Subcutaneous adipose tissue (tissue), 4 donors: ENCODE measurements around the gene C9orf78. TPM values are rescaled to one million over a fixed set of nuclear protein-coding genes. Genes with fewer than 3 reads are reported as not detected.

ENCODE experiments used
- total RNA-seq, 4 donors: library from RNA; depleted of rRNA; stranded (reverse); fragments of >200 nt; gene quantifications; one replicate each; pipeline ENCODE4 v1.1.0, GENCODE V29; 2016
- TF ChIP-seq, protein P1 (sequence below): fragments of 450-650 bp; IDR thresholded peaks from one replicate; pipeline ENCODE4 v1.5.1; 2016; ENCODE audit warnings: low read depth, mild to moderate bottlenecking, control low read depth, antibody characterized with exemption, moderate library complexity

Gene C9orf78
- total RNA-seq, 4 donors from 2014 or later = 37.8 to 105 (median 50.9) TPM

DNA sequence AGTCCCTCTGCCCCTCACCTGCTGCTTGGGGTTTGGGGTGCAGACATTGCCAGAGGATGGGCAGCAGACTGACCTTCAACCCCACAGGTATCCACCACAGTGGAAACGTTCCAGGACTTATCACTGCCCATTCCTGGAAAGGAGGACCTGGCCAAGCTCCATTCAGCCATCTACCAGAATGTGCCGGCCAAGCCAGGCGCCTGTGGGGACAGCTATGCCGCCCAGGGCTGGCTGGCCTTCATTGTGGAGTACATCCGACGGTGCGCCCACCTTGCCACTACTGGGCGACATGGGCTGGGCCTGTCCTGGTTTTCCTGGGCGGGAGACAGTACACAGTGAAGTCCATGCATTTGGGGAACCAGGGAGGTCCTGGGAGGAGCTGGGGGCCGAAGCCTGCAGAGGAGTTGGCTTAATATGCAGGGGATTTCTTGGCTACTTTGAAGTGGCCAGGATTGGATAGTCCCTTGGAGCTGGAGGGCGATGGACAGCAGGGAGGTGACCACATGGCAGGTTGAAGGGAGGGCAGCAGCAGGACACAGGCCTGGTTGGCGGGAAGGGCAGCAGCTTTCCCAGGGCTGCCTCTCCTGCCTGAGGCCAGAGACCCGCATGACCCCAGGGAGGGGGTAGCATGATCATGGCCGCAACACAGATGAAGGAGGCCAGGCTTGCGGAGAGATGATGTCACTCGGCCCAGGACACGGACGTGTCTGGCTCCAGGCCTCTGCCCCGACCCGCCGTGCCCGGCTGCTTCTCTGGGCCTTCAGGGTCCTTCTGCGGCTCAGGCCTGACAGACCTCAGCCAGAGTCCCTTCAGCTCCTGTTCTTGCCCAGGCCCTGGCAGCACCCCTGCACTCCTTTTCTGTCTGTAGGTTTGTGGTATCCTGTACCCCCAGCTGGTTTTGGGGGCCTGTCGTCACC is 34.8 kb upstream of the C9orf78 start:
- TF ChIP-seq, protein P1, sequence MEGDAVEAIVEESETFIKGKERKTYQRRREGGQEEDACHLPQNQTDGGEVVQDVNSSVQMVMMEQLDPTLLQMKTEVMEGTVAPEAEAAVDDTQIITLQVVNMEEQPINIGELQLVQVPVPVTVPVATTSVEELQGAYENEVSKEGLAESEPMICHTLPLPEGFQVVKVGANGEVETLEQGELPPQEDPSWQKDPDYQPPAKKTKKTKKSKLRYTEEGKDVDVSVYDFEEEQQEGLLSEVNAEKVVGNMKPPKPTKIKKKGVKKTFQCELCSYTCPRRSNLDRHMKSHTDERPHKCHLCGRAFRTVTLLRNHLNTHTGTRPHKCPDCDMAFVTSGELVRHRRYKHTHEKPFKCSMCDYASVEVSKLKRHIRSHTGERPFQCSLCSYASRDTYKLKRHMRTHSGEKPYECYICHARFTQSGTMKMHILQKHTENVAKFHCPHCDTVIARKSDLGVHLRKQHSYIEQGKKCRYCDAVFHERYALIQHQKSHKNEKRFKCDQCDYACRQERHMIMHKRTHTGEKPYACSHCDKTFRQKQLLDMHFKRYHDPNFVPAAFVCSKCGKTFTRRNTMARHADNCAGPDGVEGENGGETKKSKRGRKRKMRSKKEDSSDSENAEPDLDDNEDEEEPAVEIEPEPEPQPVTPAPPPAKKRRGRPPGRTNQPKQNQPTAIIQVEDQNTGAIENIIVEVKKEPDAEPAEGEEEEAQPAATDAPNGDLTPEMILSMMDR = no peak

DNA sequence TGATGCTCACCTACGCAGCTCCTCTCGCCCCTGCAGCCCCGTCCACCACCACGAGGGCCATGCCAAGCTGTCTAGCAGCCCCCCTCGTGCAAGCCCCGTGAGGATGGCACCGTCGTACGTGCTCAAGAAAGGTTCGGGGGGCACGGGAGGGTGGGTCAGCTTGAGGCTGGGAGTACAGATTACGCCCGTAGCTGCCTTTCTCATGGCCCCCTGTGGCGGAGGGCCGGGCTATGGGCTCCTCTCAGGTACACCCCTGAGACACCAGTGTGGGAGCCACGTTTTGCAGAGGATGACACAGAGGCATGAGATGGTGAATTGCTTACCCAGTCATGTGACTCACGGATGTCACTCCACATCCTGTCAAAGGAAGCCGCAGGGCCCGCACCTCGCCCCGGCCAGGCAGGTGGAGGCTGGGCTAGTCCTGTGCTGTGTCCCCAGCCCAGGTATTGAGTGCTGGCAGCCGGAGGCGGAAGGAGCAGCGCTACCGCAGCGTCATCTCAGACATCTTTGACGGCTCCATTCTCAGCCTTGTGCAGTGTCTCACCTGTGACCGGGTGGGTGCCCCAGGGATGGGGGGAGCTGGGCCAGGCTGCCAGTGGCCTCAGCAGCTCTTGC is 33.9 kb upstream of the C9orf78 start:
- TF ChIP-seq, protein P1 = no peak

DNA sequence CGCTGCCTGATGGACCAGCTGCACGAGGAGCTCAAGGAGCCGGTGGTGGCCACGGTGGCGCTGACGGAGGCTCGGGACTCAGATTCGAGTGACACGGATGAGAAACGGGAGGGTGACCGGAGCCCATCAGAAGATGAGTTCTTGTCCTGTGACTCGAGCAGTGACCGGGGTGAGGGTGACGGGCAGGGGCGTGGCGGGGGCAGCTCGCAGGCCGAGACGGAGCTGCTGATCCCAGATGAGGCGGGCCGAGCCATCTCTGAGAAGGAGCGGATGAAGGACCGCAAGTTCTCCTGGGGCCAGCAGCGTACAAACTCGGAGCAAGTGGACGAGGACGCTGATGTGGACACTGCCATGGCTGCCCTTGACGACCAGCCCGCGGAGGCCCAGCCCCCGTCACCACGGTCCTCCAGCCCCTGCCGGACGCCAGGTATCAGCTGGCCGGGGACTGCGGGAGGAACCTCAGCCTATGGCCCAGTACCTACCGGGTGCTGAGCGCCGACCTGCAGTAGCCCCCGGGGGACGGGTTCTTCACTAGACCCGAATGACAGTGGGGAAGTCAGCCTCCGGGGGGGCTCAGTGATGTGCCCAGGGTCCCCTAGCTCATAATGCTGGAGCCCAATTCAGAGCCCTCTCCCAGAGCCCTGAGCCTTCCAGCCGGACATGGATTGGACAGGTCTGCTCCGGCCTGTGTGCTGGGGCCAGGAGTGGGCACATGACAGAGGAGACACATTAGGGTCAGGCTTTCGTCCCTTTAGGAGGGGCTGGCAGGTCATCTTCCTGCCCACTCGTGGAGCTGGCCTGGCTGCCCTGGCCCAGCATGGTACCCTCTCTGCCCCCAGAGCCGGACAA is 33.2 kb upstream of the C9orf78 start:
- TF ChIP-seq, protein P1 = no peak

DNA sequence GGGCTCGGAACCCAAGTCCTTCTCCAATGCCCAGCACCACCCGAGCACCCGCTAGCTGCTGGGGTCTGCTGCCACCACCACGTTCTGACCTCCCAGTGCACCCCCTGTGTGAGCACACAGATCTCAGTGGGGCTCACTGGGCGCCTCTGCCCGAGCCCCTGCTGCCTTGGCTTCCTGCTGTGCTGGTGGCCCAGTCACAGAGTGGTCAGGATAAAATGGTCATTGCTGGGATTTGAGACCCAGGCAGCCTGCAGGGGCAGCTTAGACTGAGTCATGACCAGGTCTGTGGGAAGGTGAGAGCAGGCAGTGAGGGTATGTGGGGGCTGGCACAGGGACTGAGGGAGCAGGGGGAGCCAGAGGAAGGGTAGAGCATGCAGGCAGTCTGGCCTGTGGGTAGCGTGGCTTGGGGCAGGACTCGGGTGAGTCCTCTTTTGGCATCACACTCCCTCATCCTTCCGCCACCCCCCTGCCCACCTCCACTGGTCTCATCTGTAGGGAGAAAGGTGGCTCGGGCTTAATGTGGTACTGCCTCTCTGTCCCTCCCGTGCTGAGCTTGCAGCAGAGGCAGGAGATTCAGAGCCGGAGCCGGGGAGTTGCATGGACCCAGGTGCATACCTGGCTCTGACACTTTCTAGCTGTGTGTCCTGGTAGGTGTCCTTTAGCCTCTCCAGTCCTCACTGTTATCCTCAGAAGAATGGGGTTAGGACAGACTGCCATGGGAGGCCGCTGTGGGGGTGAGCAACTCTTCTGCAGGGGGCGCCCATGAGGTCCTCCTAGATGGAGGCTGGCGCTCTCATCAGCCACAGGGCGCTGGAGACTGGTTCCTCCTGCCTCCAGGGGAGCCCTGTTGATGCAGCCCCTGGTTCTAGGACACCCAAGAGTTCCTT is 32.3 kb upstream of the C9orf78 start:
- TF ChIP-seq, protein P1 = no peak

DNA sequence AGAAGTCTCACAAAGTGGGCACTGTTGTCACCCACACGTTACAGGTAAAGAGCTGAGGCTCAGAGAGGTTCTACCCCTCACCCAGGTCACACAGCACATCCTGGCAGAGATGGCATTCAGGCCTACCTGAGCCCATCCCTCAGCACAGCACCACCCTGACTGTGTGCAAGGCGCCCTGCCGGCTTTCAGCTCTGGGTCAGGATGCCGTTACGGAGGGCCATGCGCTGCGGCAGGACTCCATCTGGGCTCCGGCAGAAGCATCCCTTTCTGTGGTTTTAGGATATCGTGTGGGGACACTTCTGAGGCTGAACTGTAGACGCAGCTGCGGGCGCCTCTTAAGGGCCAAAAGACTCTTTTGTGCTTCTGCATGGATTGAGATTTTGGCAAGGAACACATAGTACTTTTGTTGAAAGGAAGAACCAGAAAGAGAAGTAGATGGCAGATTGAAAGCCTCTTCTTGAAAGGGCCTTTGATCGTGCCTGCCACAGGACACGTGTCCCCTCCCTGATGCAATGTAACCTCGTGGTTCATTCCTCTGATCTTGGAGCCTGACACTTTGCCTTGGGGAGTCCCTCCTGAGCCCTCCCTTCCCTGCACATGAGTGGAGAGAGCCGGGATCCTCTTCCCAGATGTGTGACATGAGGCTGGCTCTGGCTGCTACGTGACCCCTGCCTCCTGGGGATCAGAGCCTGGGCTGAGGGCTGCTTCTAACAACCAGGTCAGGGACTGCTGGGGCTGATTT is 31.5 kb upstream of the C9orf78 start:
- TF ChIP-seq, protein P1 = no peak

DNA sequence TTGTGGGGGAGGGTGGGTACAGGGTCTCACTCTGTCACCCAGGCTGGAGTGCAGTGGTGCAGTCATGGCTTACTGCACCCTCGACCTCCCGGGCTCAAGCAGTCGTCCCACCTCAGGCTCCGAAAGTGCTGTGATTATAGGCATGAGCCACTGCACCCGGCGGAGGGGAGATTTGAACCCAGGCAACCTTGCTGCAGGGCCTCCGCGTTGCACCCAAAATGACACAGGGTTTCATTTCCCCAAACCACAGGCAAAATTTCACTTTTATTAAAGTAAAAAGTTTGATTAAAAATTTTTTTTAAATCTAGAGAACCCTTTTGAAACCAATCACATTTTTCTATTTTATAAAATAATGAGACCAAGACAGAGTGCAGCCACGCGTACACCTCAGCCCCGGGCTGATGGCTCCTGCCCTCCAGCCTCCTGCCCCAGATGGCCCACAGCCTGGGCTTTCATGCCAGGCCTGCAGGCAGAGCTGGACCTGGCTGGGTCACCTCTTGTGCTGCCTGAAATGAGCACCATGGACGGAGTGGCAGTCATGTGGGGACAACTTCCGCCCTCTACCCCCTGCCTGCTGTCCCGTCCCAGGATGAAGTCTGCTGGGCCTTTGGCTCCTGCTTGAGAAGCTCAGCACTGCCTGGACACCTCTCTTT is 30.7 kb upstream of the C9orf78 start:
- TF ChIP-seq, protein P1 = no peak
